ENCODE data around the gene RNF111. TPM values are rescaled to one million over a fixed set of nuclear protein-coding genes. Genes with fewer than 3 reads are reported as not detected.

RNF111 gene
- total RNA-seq, 1 experiment from 2014 or later, result 13.3 TPM

- Histone ChIP-seq H3K27ac (ENCODE audit: low read length) (peak overlapping the region; percentile 51), H2AFZ (ENCODE audit: low read length) (peak overlapping the region; percentile 98), H3F3A (ENCODE audit: low read length, unreplicated experiment) (no peaks in the 10 kb centered on the region), H3K36me3 (ENCODE audit: low read depth, low read length) (0 out of 2 replicates have a peak, but pooled peaks cover 5% of the 10 kb centered on the region), H3K9me3 (ENCODE audit: low read length) (no peaks in the 10 kb centered on the region), H3K79me2 (ENCODE audit: low read length) (peaks cover 55% of the 10 kb centered on the region), H3K4me1 (ENCODE audit: insufficient read depth, low read length) (peaks cover 6% of the 10 kb centered on the region; the same call in 1 of the 2 replicates), H3K9me2 (replicated peaks; ENCODE audit: low read length) (no peaks in the 10 kb centered on the region), H3K27me3 (ENCODE audit: low read length) (no peaks in the 10 kb centered on the region), H4K20me1 (ENCODE audit: low read length) (peaks cover 12% of the 10 kb centered on the region; the same call in 1 of the 2 replicates), H3K4me3 (ENCODE audit: low read length) (peak overlapping the region; percentile 97), H3K9ac (ENCODE audit: low read length) (peak overlapping the region; percentile 88), H3K4me2 (ENCODE audit: low read length) (peak overlapping the region; percentile 88)
- intact Hi-C loops (cut with micrococcal nuclease), result loop anchor here (5.0 kb wide), 1 partner anchor 119 kb away; the partner anchor contains the start of gene CCNB2
- no peak for TF ChIP-seq EZH2 (IDR thresholded peaks at IDR 0.05; ENCODE audit: low read length, unreplicated experiment)
- TF ChIP-seq, protein P1, sequence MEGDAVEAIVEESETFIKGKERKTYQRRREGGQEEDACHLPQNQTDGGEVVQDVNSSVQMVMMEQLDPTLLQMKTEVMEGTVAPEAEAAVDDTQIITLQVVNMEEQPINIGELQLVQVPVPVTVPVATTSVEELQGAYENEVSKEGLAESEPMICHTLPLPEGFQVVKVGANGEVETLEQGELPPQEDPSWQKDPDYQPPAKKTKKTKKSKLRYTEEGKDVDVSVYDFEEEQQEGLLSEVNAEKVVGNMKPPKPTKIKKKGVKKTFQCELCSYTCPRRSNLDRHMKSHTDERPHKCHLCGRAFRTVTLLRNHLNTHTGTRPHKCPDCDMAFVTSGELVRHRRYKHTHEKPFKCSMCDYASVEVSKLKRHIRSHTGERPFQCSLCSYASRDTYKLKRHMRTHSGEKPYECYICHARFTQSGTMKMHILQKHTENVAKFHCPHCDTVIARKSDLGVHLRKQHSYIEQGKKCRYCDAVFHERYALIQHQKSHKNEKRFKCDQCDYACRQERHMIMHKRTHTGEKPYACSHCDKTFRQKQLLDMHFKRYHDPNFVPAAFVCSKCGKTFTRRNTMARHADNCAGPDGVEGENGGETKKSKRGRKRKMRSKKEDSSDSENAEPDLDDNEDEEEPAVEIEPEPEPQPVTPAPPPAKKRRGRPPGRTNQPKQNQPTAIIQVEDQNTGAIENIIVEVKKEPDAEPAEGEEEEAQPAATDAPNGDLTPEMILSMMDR (conservative IDR thresholded peaks at IDR 0.05; ENCODE audit: low read depth, low read length), result no peak
- peak; percentile 59 for ATAC-seq
- ChIA-PET POLR2A (ENCODE audit: unreplicated experiment) (no interaction called here), CTCF (no interaction called here)
- BruUV-seq (replicated peaks), result no TSS peak
- DNase-seq, result peak; percentile 27
These were observed 733 bp downstream of the RNF111 start for GRCh38 chr15:58988006-58988785.

GRCh38 chr15:58992181-58992580 lies 4.7 kb downstream of the RNF111 start:
- Histone ChIP-seq H3K4me2 (ENCODE audit: low read length) (no peak overlapping the region), H3K9me3 (ENCODE audit: low read length) (no peaks in the 10 kb centered on the region), H3F3A (ENCODE audit: low read length, unreplicated experiment) (no peaks in the 10 kb centered on the region), H3K36me3 (ENCODE audit: low read depth, low read length) (0 out of 2 replicates have a peak, but pooled peaks cover 5% of the 10 kb centered on the region), H3K4me1 (ENCODE audit: insufficient read depth, low read length) (peaks cover 6% of the 10 kb centered on the region; the same call in 1 of the 2 replicates), H3K79me2 (ENCODE audit: low read length) (peaks cover 95% of the 10 kb centered on the region), H4K20me1 (ENCODE audit: low read length) (peaks cover 12% of the 10 kb centered on the region; the same call in 1 of the 2 replicates), H3K27ac (ENCODE audit: low read length) (no peak overlapping the region), H3K9ac (ENCODE audit: low read length) (no peak overlapping the region), H3K27me3 (ENCODE audit: low read length) (no peaks in the 10 kb centered on the region), H3K9me2 (replicated peaks; ENCODE audit: low read length) (no peaks in the 10 kb centered on the region), H3K4me3 (ENCODE audit: low read length) (no peak overlapping the region), H2AFZ (ENCODE audit: low read length) (no peak overlapping the region)
- TF ChIP-seq EZH2 (IDR thresholded peaks at IDR 0.05; ENCODE audit: low read length, unreplicated experiment) (no peak), EZH2phosphoT487 (IDR thresholded peaks at IDR 0.05; ENCODE audit: borderline replicate concordance, low read length) (no peak)
- TF ChIP-seq, protein P1 (conservative IDR thresholded peaks at IDR 0.05; ENCODE audit: low read depth, low read length), result no peak
- DNase-seq (no peak), ATAC-seq (no peak)
- POLR2A ChIA-PET (ENCODE audit: unreplicated experiment), result no interaction called here
- BruUV-seq (replicated peaks), result no TSS peak
- intact Hi-C loops (cut with micrococcal nuclease), result no loop called here
- CTCF ChIA-PET, result no interaction called here

- Histone ChIP-seq H3F3A (ENCODE audit: low read length, unreplicated experiment) (no peaks in the 10 kb centered on the region), H4K20me1 (ENCODE audit: low read length) (no peaks in the 10 kb centered on the region; the same call in 1 of the 2 replicates), H3K36me3 (ENCODE audit: low read depth, low read length) (0 out of 2 replicates have a peak, but pooled peaks cover 5% of the 10 kb centered on the region), H3K27me3 (ENCODE audit: low read length) (no peaks in the 10 kb centered on the region), H3K4me1 (ENCODE audit: insufficient read depth, low read length) (no peaks in the 10 kb centered on the region), H3K9me3 (ENCODE audit: low read length) (no peaks in the 10 kb centered on the region), H2AFZ (ENCODE audit: low read length) (no peak overlapping the region), H3K9ac (ENCODE audit: low read length) (no peak overlapping the region), H3K79me2 (ENCODE audit: low read length) (peaks cover 95% of the 10 kb centered on the region), H3K9me2 (replicated peaks; ENCODE audit: low read length) (no peaks in the 10 kb centered on the region), H3K4me3 (ENCODE audit: low read length) (no peak overlapping the region), H3K27ac (ENCODE audit: low read length) (no peak overlapping the region), H3K4me2 (ENCODE audit: low read length) (no peak overlapping the region)
- intact Hi-C loops (cut with micrococcal nuclease), result no loop called here
- BruUV-seq (replicated peaks), result no TSS peak
- ATAC-seq (no peak), DNase-seq (no peak)
- POLR2A ChIA-PET (ENCODE audit: unreplicated experiment), result no interaction called here
- TF ChIP-seq, protein P1 (conservative IDR thresholded peaks at IDR 0.05; ENCODE audit: low read depth, low read length), result no peak
- TF ChIP-seq EZH2phosphoT487 (IDR thresholded peaks at IDR 0.05; ENCODE audit: borderline replicate concordance, low read length), result no peak
- TF ChIP-seq EZH2 (IDR thresholded peaks at IDR 0.05; ENCODE audit: low read length, unreplicated experiment), result no peak
- CTCF ChIA-PET, result no interaction called here
These were observed 7.5 kb downstream of the RNF111 start for GRCh38 chr15:58994906-58995453.
